M059J (cell line): ENCODE measurements around the gene SCAP. TPM values are rescaled to one million over a fixed set of nuclear protein-coding genes. Genes with fewer than 3 reads are reported as not detected.
"Not testable (repeated sequence)": the region's sequence is repeated elsewhere in the genome, so short reads cannot be mapped to it uniquely, and the experiment has no call there.

Experiments
- DNase-seq: peaks from one replicate; pipeline ENCODE4 v3.0.0-alpha.2; 2012; ENCODE audit warnings: low read depth
- total RNA-seq: library from RNA; depleted of rRNA; stranded (reverse); fragments of >200 nt; shearing (Covaris generic); gene quantifications from 2 replicates; pipeline ENCODE4 v1.2.3, GENCODE V29; 2014

SCAP gene
- total RNA-seq, 1 experiment from 2014 or later = 40.1 TPM

DNA sequence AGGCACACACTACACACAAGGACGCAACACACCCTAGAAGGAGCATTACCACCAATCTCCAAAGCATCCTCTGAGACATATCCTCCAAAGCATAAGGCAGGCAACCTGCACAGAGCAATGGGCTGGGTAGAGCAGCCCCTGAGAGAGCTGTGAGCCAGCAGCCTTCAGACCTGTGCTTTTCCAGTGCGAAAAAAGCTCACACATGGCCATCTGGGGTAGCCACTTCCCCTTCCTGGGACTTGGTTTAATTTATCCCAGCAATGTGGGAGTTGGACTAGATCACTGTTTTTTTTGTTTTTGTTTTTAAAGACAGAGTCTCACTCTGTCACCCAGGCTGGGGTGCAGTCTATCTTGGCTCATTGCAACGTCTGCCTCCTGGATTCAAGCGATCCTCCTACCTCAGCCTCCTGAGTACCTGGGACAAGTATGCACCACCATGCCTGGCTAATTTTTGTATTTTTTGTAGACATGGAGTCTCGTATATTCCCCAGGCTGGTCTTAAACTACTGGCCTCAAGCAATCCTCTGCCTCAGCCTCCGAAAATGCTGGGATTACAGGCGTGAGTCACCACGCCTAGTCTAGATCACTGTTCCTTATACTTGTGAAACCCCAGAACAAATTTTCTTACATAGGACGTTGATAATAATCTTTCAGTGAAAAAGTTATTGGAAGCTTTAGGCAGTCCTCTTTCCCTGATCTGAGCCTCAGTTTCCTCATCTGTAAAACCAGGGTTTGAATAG, 76.0 kb downstream of the SCAP start:
- DNase-seq = no peak

DNA sequence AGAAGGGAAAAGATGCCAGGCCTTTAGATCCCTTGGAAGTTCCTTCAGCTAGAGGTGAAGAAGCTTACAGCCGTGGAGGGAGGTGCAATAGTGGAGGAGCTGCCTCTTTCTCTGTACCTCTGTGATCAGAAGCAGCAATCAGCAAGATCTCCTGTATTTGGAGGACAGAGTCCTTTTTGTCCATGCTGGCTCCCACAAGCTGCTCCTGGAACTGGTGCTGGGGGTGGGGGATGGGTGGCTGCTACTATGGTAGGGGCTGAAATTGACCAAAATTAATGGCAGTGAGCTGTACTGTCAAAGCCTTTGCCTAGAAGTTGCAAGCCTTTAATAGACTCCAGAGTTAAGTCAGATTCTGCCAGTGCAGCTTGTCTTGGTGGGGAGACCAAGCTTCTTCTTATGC, 76.7 kb downstream of the SCAP start:
- DNase-seq = no peak

DNA sequence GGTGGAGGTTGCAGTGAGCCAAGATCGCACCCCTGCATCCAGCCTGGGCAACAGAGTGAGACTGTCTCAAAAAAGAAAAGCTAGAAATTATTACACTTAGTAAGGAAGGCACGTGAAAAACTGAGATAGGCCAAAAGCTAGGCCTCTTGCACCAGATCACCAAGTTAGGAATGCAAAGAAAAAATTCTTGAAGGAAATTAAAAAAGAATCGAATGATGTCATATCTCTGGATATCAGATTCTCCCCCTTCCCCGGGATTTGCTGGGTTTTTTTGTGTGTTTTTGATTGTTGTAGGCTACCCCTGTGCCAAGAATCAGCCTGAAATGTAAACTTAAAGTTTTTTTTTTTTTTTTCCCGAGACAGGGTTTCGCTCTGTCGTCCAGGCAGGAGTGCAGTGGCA, 77.5 kb downstream of the SCAP start:
- no peak for DNase-seq

DNA sequence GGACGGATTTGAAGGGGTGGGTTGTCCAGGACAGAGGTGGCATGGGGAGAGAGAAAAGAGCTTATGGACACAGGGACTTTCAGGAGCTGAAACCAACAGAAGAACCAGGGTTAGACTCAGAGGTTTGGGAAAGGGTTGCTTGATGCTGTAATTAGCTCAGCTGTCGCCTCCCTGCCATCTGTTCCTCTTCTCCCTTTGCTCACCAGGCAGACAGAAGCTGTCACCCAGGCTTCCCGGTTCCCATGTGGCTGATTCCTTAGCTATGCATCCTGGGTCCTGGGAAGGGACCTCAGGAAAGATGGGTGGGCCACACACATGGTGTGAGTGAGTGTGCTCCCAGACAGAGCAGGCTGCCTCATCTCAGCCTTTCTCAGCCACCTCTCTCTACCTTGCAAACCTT, 80.9 kb downstream of the SCAP start:
- DNase-seq = no peak

DNA sequence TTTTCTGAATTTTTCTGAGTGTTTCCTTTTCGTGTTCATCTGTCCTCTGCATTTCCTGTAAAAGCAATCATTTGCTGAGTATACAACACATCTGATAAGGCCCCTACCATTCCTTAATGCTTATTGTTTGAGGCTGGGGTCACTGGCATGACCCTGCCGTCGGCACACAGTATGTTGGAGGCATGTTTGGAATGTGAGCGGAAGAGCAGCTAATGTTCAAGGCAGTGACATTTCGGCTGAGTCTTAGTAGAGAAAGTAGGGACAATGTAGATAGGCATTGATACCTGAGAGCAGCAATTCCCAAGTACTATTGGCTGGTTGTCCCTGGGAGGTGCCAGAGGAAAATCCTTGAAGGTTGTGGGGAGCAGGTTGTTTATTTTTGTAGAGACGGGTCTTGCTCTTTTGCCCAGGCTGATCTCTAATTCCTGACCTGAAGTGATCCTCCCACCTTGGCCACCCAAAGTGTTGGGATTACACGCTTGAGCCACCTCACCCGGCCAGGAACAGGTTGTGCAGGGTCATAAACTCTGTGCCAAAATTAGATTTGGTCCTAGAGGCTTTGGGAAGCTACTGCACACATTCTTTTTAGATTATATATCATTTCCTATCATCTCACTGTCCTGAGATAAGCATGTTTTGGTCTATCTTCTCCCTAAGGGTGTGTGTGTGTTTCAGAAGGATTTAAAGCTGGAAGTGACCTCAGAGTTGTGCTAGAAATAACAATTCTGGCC, 81.4 kb downstream of the SCAP start:
- peak; percentile 38 for DNase-seq

DNA sequence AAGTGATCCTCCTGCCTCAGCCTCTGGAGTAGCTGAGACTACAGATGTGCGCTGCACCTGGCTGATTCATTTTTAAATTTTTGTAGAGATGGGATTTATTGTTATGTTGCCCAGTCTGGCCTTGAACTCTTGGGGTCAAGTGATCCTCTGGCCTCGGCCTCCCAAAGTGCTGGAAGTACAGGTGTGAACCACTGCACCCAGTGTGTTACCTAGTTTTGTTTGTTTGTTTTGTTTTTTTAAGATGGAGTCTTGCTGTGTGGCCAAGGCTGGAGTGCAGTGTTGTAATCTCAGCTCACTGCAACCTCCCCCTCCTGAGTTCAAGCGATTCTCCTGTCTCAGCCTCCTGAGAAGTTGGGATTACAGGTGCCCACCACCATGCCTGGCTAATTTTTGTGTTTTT, 82.8 kb downstream of the SCAP start:
- DNase-seq = no peak

DNA sequence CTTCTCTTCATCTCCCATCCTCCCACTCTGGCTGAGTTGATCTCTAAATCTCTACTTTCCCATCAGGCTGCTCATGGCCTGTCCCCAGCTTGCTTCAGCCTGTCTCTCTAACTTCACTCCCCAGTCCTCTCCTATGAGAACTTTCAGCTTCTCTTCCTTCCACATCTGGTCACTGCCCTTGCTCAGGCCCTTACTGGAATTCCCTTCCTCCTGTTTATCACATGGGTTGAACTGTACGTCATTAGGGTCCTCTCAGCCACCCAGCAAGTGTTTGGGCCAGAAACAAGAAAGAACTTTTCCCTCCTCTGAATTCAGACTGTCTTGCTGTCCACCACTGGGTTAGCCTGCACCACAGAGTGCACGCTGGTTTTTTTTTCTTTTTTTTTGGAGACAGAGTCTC, 89.9 kb downstream of the SCAP start:
- DNase-seq = no peak

DNA sequence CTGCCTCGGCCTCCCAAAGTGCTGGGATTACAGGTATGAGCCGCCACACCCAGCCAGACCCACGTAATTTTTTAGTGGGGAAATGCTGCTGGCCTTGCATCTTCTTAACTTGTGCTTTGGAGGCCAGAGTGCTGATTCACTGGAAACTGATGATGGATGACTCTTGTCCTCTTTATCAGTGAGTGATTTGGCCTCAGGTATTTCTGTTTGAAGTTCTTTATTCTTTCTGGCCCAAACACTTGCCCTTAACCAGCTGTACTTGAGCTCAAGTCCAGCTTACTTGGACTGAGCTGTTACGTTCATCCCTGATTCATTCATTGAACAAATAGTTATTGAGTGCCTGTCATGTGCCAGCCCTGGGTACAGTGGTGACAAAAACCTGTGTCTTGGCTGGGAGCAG, 90.7 kb downstream of the SCAP start:
- no peak for DNase-seq

DNA sequence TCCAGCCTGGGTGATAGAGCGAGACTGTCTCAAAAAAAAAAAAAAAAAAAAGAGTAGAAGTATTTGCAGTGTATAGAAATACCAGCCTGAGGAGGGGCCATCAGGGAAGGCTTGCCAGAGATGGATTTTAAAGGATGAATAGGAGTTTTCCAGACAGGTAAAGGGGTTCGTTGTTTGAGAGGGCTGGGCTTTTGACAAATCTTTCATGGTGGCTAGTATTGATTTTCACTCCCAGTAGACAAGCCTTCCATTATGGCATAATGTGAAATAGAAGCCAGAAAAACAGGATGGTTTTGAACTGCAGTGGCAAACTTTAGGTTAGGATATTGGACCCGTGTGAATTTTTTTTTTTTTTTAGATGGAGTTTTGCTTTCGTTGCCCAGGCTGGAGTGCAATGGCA, 91.3 kb downstream of the SCAP start:
- DNase-seq = no peak

DNA sequence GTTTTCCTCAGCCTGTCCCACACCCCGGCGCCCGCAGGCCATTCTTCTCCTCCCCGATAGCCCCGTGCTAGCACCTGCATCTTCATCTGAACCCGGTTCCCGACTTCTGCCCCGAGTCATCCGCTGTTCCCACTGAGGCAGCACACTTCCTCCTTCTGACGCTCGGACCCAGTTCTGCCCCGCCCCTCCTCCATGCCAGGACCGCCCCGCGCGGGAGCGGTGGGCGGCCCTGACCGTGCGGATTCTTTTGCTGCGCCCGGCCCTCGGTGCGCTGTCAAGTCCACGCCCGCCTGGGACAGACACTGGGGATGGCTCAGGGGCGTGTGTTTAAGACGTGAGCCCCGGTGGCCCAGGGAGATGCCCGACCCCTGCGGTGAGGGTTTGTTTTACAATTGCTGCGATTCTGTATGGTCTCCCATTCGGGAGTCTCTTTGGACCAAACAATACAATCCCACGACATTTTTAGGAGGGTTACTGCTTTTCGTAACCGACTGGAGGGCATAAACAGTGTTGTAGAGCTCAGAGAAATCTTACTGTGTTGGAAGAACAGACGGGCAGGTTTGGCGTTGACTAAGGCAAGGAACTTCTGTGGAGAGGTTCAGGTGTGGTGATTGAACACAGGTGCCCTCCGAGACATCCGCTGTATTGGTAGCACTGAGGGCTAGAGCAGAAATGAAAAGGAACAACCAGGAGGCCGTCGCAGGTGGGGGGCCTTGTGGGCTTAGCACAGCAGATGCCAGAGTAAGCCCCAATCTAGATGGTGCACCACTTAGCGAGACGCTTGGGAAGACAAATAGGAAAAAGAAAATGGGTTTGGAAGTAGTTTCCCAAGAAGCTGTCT, 94.2 kb downstream of the SCAP start:
- DNase-seq = peak; percentile 81

DNA sequence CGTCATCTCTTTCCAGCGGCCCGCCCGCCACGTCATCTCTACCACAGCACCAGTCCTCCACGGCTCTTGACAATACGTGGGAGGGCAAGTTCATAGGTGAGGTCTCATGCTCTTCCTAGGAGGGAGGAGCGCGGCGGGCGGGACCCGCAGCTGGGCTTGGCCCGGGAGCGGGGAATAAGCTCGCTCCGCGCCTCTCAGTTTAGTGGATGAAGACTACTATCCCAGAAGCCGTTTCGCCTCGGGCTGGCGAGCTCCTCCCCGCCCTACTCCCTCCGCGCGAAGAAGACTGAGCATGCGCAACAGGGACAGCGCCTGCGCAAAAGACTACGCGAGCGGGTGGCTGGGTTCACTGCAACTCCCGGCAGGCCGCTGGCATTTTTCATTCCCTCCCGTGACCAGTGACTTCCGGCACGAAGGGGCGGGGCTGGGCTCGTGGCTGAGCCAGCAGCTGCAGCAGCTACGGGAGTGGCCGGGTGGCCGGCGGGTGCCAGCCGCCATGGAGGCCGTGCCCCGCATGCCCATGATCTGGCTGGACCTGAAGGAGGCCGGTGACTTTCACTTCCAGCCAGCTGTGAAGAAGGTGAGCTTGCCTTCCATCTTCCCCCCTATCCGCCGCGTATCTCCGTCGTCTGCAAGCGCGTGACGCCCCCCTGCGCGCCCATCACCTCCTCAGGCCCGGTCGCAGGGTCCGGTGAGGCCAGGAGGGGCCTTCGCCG, 95.0 kb downstream of the SCAP start, which contains the start of gene PTPN23:
Gene PTPN23 (plus strand): TSS at position 421 of the 716 bp plus-strand sequence. CDS start 76 bp downstream, at position 497.
- DNase-seq = peak; percentile 96

DNA sequence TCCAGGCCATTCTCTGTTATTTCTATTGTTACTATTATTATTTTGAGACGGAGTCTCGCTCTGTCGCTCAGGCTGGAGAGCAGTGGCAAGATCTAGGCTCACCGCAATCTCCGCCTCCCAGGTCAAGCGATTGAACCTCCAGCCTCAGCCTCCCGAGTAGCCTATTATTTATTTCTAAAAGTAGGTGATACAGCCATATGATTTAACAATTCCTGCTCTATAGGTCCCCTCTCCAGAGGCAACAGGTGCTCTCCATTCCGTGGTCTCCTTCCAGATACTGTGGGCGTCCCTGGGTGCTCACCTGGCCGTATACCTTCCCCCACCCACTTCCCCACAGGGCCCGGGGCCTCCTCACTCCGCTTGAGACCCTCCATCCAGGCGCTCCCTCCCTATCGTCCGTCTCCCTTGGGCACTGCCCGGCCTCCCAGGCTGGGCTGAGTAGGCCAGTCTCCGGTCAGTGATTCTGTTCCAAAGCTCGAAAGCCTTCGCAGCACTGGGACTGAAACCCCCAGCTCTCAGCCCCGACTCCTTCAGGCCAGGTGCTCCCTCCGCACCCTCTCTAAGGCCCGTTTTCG, 95.6 kb downstream of the SCAP start:
- no peak for DNase-seq

DNA sequence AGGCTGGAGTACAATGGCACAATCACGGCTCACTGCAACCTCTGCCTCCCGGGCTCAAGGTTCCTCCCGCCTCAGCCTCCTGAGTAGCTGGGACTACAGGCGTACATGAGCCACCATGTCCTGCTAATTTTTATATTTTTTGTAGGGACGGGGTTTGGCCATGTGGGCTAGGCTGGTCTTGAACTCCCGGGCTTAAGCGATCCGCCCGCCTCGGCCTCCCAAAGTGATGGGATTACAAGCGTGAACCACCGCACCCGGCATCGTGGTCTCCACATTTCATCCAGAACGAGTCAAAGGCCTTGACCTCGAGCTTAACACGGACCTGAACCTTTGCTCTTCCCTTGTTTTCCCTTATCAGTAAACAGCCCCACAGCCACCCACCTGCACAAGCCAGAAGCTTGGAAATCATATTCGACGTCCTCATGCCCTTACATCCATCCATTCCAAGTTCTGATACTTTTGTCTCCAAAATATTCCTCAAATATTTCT, 96.3 kb downstream of the SCAP start:
- no peak for DNase-seq

DNA sequence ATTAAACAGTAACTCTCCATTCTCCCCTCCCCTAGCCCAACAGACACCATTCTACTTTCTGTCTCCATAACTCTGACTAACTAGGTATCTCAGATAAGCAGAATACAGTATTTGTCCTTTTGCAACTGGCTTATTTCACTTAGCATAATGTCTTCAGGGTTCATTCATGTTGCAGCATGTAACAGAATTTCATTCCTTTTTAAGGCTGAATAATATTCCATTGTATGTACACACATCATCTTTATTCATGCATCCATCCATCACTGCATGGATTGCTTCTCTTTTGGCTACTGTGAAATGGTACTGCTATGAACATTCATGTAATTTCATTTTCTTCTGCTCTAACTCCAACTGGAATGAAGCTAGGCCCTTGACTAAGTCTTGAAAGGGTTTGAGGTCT, 96.9 kb downstream of the SCAP start:
- DNase-seq = no peak

DNA sequence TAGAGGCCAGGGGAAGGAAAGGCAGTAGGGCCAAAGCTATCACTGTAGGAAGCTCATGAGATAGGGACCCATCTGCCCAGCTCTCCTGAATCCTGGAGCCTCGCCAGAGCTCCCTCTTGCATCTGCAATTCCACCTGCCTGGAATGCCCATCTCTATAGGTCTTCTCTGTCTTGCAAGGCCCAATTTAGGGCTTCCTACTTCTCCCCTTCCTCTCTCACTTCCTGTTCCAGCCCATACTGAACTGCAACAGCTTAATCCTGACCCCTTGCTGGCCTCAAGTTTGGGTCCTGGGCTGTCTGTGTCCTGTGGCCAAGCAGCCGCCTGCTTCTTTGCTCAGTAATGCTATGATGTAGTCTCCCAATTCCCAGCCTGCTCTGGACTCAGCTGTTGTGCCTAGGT, 98.6 kb downstream of the SCAP start:
- no peak for DNase-seq

DNA sequence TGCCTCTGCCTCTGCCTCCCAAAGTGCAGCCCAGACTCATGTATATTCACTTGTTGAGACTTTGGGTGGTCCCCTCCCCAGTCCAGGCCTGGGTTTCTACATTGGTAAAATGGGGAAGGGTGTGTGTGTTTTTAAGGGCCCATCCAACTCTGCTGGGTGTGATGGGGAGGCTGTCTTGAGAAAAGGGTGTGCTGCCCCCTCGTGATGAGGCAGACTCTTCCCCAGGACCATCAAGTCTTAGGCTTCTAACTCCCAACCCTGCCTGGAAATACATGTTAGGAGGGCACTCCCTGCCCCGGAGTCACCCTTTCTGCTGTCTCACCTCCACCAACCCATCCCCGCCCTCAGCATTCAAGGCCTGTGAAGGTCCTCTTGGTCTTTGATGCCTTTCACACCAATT, 99.3 kb downstream of the SCAP start:
- no peak for DNase-seq

DNA sequence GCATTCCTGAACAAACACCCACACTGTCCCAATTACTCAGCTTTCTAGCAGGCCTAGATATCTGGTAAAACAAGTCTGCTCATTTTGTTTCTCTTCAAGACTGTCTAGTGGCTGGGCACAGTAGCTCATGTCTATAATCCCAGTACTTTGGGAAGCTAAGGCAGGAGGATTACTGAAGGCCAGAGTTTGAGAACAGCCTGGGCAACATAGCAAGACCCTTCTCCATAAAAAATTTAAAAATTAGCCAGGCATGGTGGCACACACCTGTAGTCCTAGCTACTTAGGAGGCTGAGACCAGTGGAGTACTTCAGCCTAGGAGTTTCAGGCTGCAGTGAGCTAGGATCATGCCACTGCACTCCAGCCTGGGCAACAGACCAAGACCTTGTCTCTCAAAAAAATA, 101.2 kb downstream of the SCAP start:
- DNase-seq = no peak

DNA sequence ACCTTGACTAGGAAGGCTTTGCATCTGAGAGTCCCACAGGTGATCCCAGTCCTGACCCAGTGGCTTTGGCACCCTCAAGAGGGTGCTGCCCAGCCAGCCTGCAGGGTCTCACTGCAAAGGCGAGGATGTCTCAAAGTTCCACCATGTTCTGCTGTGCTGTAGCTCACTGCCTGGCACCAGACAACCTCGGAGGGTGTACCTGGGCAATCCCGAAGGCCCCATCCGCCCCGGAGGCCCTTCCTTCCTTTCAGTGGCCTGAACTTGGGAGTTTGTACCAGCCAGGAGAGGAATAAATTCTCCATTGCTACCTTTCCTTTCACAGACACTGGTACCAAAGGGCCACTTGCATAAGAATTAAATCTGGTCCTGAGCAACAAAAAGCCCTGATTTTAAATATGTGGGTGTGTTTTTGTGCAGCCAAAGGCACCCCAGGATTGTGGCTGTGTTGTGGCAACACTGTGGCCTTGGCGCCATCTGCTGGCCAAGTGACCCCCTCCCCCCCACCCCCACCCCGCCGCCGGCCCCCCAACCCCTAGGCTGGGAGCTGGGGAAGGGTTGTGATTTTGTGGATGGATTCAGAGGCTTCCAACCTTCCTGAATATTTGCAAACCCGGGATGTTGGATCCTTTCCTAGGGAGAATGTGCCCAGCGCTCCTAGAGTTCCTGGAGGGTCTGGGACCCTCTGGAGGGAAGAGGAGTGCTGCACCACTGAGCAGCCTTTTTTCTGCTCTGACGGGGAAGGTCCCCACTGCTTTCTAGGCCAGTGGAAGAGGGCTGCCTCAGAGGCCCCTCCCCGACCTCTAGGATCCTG, 104.6 kb downstream of the SCAP start:
- no peak for DNase-seq

DNA sequence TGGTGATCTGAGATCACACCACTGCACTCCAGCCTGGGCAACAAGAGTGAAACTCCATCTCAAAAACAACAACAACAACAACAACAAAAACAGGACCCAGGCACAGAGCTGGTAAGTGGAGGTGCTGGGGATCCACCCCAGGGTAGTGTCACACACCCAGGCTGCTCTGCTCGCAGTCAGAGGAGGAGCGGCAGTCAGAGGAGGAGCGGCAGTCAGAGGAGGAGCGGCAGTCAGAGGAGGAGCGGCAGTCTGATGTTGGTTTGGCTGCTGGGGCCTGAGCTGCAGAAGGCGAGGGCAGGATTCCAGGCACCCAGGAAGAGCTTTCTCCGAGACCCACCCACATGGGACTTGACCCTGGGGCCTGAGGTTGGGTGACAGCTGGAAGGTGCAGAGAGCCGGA, 105.7 kb downstream of the SCAP start:
- not testable (repeated sequence) for DNase-seq

DNA sequence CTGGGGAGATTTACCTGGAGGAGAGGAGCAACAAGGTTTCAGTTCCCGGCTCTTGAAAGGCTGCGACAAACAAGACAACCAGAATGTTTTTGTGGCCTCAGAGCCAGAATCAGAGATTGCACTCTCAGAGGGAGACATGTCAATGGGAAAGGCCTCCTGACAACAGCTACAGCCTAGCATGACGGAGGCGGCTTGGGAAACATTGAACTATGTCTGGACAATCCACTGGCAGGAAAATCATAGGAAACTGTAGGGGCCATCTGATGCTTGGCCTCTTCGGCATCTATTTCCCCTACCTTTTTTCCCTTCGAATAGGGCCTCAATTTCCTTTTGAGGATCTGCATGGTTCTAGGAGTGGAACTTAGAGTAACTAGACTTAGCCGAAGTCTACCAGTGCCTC, 108.1 kb downstream of the SCAP start:
- no peak for DNase-seq
